ENCODE data around the gene LCE1C.

DNA sequence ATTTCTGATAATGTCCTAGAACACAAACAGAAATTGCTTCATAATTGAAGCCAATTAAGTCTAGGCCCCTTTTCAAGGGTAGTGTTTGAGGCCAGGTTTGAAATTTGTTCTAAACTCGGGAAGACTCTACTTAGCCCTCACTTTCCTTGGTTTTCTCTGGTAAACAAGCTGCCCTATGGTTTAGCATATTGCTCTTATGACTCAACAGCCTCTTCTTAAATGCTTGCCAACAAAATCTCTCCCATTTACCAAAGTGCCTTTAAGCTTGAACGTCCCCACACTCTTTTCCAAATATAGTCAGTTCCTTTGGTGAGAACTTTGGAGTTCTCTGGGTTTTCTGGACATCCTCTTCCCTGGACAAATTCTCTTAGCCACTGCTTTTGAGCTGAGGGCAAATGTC, 30.4 kb upstream of the LCE1C start:
- TF ChIP-seq, protein P1, sequence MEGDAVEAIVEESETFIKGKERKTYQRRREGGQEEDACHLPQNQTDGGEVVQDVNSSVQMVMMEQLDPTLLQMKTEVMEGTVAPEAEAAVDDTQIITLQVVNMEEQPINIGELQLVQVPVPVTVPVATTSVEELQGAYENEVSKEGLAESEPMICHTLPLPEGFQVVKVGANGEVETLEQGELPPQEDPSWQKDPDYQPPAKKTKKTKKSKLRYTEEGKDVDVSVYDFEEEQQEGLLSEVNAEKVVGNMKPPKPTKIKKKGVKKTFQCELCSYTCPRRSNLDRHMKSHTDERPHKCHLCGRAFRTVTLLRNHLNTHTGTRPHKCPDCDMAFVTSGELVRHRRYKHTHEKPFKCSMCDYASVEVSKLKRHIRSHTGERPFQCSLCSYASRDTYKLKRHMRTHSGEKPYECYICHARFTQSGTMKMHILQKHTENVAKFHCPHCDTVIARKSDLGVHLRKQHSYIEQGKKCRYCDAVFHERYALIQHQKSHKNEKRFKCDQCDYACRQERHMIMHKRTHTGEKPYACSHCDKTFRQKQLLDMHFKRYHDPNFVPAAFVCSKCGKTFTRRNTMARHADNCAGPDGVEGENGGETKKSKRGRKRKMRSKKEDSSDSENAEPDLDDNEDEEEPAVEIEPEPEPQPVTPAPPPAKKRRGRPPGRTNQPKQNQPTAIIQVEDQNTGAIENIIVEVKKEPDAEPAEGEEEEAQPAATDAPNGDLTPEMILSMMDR (IDR thresholded peaks at IDR 0.05), result no peak
- TF ChIP-seq ZFX (IDR thresholded peaks at IDR 0.05; ENCODE audit: borderline replicate concordance), result no peak
